ENCODE measurements around the gene BACH2. TPM values are rescaled to one million over a fixed set of nuclear protein-coding genes. Genes with fewer than 3 reads are reported as not detected.

The BACH2 gene
- polyA plus RNA-seq, 1 donor from 2014 or later = 45.5 TPM

DNA sequence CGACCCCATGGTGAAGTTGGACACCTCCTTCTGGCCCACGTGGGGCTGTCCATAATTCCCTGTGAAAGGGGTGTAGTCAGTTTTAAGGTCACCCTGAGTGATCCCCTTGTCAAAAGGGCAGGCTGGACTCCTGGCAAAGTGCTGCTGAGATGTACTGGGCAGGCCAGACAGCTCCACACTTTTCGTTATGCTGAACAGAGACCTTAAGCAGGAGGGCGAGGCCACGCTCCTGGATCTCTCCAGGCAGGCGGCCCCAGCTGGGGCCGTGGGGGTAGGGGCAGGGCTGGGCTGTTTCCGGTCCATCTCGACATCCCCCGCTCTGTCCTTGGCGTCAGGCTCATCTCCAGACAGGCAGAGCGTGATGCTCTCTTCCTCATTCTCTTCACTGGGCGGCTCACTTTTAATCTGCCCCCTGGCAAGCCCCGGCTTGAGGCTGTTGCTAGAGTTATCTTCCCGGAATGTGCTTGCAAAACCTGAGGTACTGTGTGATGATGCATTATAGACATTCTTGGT lies 345.7 kb downstream of the BACH2 start:
- Histone ChIP-seq H3K79me2 (replicated peaks; ENCODE audit: insufficient read depth, low read length) (peaks cover 3% of the 10 kb centered on the region), H2AFZ (ENCODE audit: low read depth, low read length) (no peak overlapping the region), H3K36me3 (ENCODE audit: insufficient read depth, low read length) (no peaks in the 10 kb centered on the region), H3K4me2 (ENCODE audit: low read length) (no peak overlapping the region), H3K27ac (ENCODE audit: low read length) (peak overlapping the region; percentile 12), H4K20me1 (ENCODE audit: insufficient read depth) (no peaks in the 10 kb centered on the region), H3K9me2 (ENCODE audit: insufficient read depth, low read length) (no peaks in the 10 kb centered on the region), H3K27me3 (ENCODE audit: insufficient read depth, low read depth, low read length) (no peaks in the 10 kb centered on the region), H3K4me3 (ENCODE audit: low read length) (no peak overlapping the region), H3K9me3 (ENCODE audit: low read length) (no peaks in the 10 kb centered on the region), H3K9ac (ENCODE audit: low read length) (no peak overlapping the region), H3F3A (ENCODE audit: insufficient read depth, low read length, poor library complexity, severe bottlenecking) (no peaks in the 10 kb centered on the region)
- TF ChIP-seq, protein P1, sequence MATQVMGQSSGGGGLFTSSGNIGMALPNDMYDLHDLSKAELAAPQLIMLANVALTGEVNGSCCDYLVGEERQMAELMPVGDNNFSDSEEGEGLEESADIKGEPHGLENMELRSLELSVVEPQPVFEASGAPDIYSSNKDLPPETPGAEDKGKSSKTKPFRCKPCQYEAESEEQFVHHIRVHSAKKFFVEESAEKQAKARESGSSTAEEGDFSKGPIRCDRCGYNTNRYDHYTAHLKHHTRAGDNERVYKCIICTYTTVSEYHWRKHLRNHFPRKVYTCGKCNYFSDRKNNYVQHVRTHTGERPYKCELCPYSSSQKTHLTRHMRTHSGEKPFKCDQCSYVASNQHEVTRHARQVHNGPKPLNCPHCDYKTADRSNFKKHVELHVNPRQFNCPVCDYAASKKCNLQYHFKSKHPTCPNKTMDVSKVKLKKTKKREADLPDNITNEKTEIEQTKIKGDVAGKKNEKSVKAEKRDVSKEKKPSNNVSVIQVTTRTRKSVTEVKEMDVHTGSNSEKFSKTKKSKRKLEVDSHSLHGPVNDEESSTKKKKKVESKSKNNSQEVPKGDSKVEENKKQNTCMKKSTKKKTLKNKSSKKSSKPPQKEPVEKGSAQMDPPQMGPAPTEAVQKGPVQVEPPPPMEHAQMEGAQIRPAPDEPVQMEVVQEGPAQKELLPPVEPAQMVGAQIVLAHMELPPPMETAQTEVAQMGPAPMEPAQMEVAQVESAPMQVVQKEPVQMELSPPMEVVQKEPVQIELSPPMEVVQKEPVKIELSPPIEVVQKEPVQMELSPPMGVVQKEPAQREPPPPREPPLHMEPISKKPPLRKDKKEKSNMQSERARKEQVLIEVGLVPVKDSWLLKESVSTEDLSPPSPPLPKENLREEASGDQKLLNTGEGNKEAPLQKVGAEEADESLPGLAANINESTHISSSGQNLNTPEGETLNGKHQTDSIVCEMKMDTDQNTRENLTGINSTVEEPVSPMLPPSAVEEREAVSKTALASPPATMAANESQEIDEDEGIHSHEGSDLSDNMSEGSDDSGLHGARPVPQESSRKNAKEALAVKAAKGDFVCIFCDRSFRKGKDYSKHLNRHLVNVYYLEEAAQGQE (IDR thresholded peaks at IDR 0.05; ENCODE audit: borderline replicate concordance) = no peak
- TF ChIP-seq, protein P2, sequence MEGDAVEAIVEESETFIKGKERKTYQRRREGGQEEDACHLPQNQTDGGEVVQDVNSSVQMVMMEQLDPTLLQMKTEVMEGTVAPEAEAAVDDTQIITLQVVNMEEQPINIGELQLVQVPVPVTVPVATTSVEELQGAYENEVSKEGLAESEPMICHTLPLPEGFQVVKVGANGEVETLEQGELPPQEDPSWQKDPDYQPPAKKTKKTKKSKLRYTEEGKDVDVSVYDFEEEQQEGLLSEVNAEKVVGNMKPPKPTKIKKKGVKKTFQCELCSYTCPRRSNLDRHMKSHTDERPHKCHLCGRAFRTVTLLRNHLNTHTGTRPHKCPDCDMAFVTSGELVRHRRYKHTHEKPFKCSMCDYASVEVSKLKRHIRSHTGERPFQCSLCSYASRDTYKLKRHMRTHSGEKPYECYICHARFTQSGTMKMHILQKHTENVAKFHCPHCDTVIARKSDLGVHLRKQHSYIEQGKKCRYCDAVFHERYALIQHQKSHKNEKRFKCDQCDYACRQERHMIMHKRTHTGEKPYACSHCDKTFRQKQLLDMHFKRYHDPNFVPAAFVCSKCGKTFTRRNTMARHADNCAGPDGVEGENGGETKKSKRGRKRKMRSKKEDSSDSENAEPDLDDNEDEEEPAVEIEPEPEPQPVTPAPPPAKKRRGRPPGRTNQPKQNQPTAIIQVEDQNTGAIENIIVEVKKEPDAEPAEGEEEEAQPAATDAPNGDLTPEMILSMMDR (IDR thresholded peaks at IDR 0.05; ENCODE audit: poor library complexity, severe bottlenecking) = no peak
- TF ChIP-seq EP300 (conservative IDR thresholded peaks at IDR 0.05; ENCODE audit: poor library complexity, severe bottlenecking) (no peak), RAD21 (conservative IDR thresholded peaks at IDR 0.05) (no peak), SMC3 (conservative IDR thresholded peaks at IDR 0.05; ENCODE audit: poor library complexity) (no peak), MXI1 (conservative IDR thresholded peaks at IDR 0.05; ENCODE audit: poor library complexity, severe bottlenecking) (no peak), TAF1 (IDR thresholded peaks at IDR 0.05; ENCODE audit: low read depth) (no peak), POLR2AphosphoS5 (IDR thresholded peaks at IDR 0.05) (no peak), EZH2 (IDR thresholded peaks at IDR 0.05; ENCODE audit: borderline replicate concordance, insufficient read depth, low read length, poor library complexity, severe bottlenecking) (no peak)

DNA sequence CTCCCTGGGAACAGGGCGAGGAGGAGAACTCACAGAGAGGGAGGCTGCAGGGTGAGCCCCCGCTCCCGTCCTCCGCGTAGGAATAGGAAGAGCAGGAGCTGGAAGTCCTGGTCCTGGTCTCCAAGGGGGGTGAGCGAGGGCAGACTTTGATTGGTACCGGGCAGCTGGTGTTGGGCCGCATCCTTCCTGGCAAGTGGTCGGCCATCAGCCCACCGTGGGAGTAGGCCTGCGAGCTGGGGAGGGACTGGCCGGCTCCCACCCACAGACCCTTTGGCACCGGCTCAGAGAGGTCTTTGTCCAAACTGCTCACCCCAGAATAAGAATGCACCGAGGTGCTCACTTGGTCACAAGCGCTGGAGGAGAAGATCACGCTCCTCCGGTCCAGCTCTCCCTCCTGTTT lies 346.2 kb downstream of the BACH2 start:
- no peak overlapping the region for H3K27ac ChIP-seq (ENCODE audit: low read length)
- H3K4me2 ChIP-seq (ENCODE audit: low read length) = no peak overlapping the region
- TF ChIP-seq, protein P2 (IDR thresholded peaks at IDR 0.05; ENCODE audit: poor library complexity, severe bottlenecking) = no peak
- TF ChIP-seq EP300 (conservative IDR thresholded peaks at IDR 0.05; ENCODE audit: poor library complexity, severe bottlenecking) (no peak), RAD21 (conservative IDR thresholded peaks at IDR 0.05) (no peak), MXI1 (conservative IDR thresholded peaks at IDR 0.05; ENCODE audit: poor library complexity, severe bottlenecking) (no peak), SMC3 (conservative IDR thresholded peaks at IDR 0.05; ENCODE audit: poor library complexity) (no peak), EZH2 (IDR thresholded peaks at IDR 0.05; ENCODE audit: borderline replicate concordance, insufficient read depth, low read length, poor library complexity, severe bottlenecking) (no peak), TAF1 (IDR thresholded peaks at IDR 0.05; ENCODE audit: low read depth) (no peak), POLR2AphosphoS5 (IDR thresholded peaks at IDR 0.05) (no peak)
- TF ChIP-seq, protein P1 (IDR thresholded peaks at IDR 0.05; ENCODE audit: borderline replicate concordance) = no peak

More for the DNA sequence above, 346.2 kb downstream of the BACH2 start:
- no peaks in the 10 kb centered on the region for H3K9me3 ChIP-seq (ENCODE audit: low read length)
- no peaks in the 10 kb centered on the region for H3K36me3 ChIP-seq (ENCODE audit: insufficient read depth, low read length)
- H3F3A ChIP-seq (ENCODE audit: insufficient read depth, low read length, poor library complexity, severe bottlenecking) = no peaks in the 10 kb centered on the region
- H3K9me2 ChIP-seq (ENCODE audit: insufficient read depth, low read length) = no peaks in the 10 kb centered on the region
- H2AFZ ChIP-seq (ENCODE audit: low read depth, low read length) = no peak overlapping the region
- no peak overlapping the region for H3K4me3 ChIP-seq (ENCODE audit: low read length)
- peaks cover 3% of the 10 kb centered on the region for H3K79me2 ChIP-seq (replicated peaks; ENCODE audit: insufficient read depth, low read length)
- no peak overlapping the region for H3K9ac ChIP-seq (ENCODE audit: low read length)
- no peaks in the 10 kb centered on the region for H4K20me1 ChIP-seq (ENCODE audit: insufficient read depth)
- no peaks in the 10 kb centered on the region for H3K27me3 ChIP-seq (ENCODE audit: insufficient read depth, low read depth, low read length)
